ENCODE measurements around the gene SLAIN1.

SLAIN1 gene

GRCh38 chr13:77740097-77740735, 42.7 kb downstream of the SLAIN1 start:
- intact Hi-C loops (cut with DNase I): loop anchor here (2.0 to 5.0 kb wide), 2 partner anchors 43 to 413 kb away; partner anchors contain the start of genes MYCBP2 and SLAIN1
- DNase-seq: no peak

GRCh38 chr13:77740931-77741596, 43.6 kb downstream of the SLAIN1 start:
- peak; percentile 64 to 95 (median 84) for DNase-seq

GRCh38 chr13:77741597-77741972, 44.1 kb downstream of the SLAIN1 start:
- DNase-seq: no peak
- intact Hi-C loops (cut with DNase I): loop anchor here (2.0 to 5.0 kb wide), 2 partner anchors 45 to 414 kb away; partner anchors contain the start of genes MYCBP2 and SLAIN1

More at GRCh38 chr13:77740931-77741596, 43.6 kb downstream of the SLAIN1 start:
- intact Hi-C loops (cut with DNase I): loop anchor here (2.0 to 5.0 kb wide), 2 partner anchors 44 to 414 kb away; partner anchors contain the start of genes MYCBP2 and SLAIN1

GRCh38 chr13:77742801-77743200, 45.3 kb downstream of the SLAIN1 start:
- intact Hi-C loops (cut with DNase I): loop anchor here (5.0 kb wide), 1 partner anchor 416 kb away; the partner anchor contains the start of gene MYCBP2
- DNase-seq: no peak

- no peak for DNase-seq
- intact Hi-C loops (cut with DNase I): no loop called here
These were observed 48.3 kb downstream of the SLAIN1 start for GRCh38 chr13:77745784-77746183.

GRCh38 chr13:77749344-77749880, 51.9 kb downstream of the SLAIN1 start:
- intact Hi-C loops (cut with DNase I): no loop called here
- no peak for DNase-seq

- intact Hi-C loops (cut with DNase I): loop anchor here (5.0 to 10.0 kb wide), 2 partner anchors 169 to 257 kb away; no protein-coding TSS in a partner anchor
- peak in 23 of 42 donors; percentile 41 to 86 (median 63) for DNase-seq
These were observed 54.3 kb downstream of the SLAIN1 start for GRCh38 chr13:77751513-77752456.

GRCh38 chr13:77752512-77753069, 55.1 kb downstream of the SLAIN1 start:
- peak in 1 of 42 donors; percentile 57 for DNase-seq
- intact Hi-C loops (cut with DNase I): loop anchor here (5.0 to 10.0 kb wide), 2 partner anchors 170 to 258 kb away; no protein-coding TSS in a partner anchor

GRCh38 chr13:77760893-77761292, 63.4 kb downstream of the SLAIN1 start:
- DNase-seq: no peak
- intact Hi-C loops (cut with DNase I): no loop called here

GRCh38 chr13:77767413-77767812, 69.9 kb downstream of the SLAIN1 start:
- DNase-seq: no peak
- intact Hi-C loops (cut with DNase I): no loop called here

GRCh38 chr13:77774181-77774580, 76.7 kb downstream of the SLAIN1 start:
- peak in 2 of 42 donors; percentile 28 to 32 for DNase-seq
- intact Hi-C loops (cut with DNase I): no loop called here

GRCh38 chr13:77776704-77777103, 79.2 kb downstream of the SLAIN1 start:
- DNase-seq: no peak
- intact Hi-C loops (cut with DNase I): no loop called here

GRCh38 chr13:77779552-77780272, 82.2 kb downstream of the SLAIN1 start:
- peak in 17 of 42 donors; percentile 8 to 72 (median 44) for DNase-seq
- intact Hi-C loops (cut with DNase I): loop anchor here (5.0 kb wide), 1 partner anchor 343 kb away; no protein-coding TSS in a partner anchor

GRCh38 chr13:77781808-77782207, 84.3 kb downstream of the SLAIN1 start:
- DNase-seq: peak in 6 of 42 donors; percentile 11 to 59 (median 38)
- intact Hi-C loops (cut with DNase I): loop anchor here (5.0 kb wide), 1 partner anchor 340 kb away; no protein-coding TSS in a partner anchor

- intact Hi-C loops (cut with DNase I): loop anchor here (5.0 kb wide), 1 partner anchor 338 kb away; no protein-coding TSS in a partner anchor
- no peak for DNase-seq
These were observed 87.0 kb downstream of the SLAIN1 start for GRCh38 chr13:77784515-77784914.

- no peak for DNase-seq
- intact Hi-C loops (cut with DNase I): no loop called here
These were observed 89.3 kb downstream of the SLAIN1 start for GRCh38 chr13:77786695-77787287.

- intact Hi-C loops (cut with DNase I): no loop called here
- DNase-seq: no peak
These were observed 91.9 kb downstream of the SLAIN1 start for GRCh38 chr13:77789376-77789775.

Data from head of caudate nucleus (tissue), 42 donors.